HG03565 (cell line): ENCODE results near the gene MBOAT2.
"Not testable (repeated sequence)": the region's sequence is repeated elsewhere in the genome, so short reads cannot be mapped to it uniquely, and the experiment has no call there.

ENCODE experiments used
- ATAC-seq: cut with Tn5 transposase; IDR thresholded peaks from one replicate; pipeline ENCODE4 v1.9.1; 2021; ENCODE audit warnings: mild to moderate bottlenecking, moderate library complexity; ENCODE audit not compliant: unreplicated experiment

MBOAT2 gene

GRCh38 chr2:8965216-8965969 lies 38.1 kb downstream of the MBOAT2 start:
- no peak for ATAC-seq

GRCh38 chr2:8962890-8963289 lies 40.6 kb downstream of the MBOAT2 start:
- ATAC-seq = no peak

GRCh38 chr2:8957628-8958027 lies 45.9 kb downstream of the MBOAT2 start:
- no peak for ATAC-seq

- no peak for ATAC-seq
Observed at GRCh38 chr2:8956774-8957173, 46.7 kb downstream of the MBOAT2 start.

GRCh38 chr2:8954990-8955389 lies 48.5 kb downstream of the MBOAT2 start:
- ATAC-seq = no peak

GRCh38 chr2:8953525-8953924 lies 50.0 kb downstream of the MBOAT2 start:
- ATAC-seq = no peak

- no peak for ATAC-seq
Observed at GRCh38 chr2:8939486-8940114, 63.9 kb downstream of the MBOAT2 start.

- ATAC-seq = no peak
Observed at GRCh38 chr2:8938384-8938783, 65.1 kb downstream of the MBOAT2 start.

GRCh38 chr2:8935982-8936381 lies 67.5 kb downstream of the MBOAT2 start:
- no peak for ATAC-seq

- ATAC-seq = no peak
Observed at GRCh38 chr2:8934338-8934737, 69.1 kb downstream of the MBOAT2 start.

- no peak for ATAC-seq
Observed at GRCh38 chr2:8932702-8933101, 70.8 kb downstream of the MBOAT2 start.

GRCh38 chr2:8930185-8930584 lies 73.3 kb downstream of the MBOAT2 start:
- not testable (repeated sequence) for ATAC-seq

- no peak for ATAC-seq
Observed at GRCh38 chr2:8929128-8929527, 74.4 kb downstream of the MBOAT2 start.

- no peak for ATAC-seq
Observed at GRCh38 chr2:8927510-8928455, 75.7 kb downstream of the MBOAT2 start.

GRCh38 chr2:8926356-8926755 lies 77.1 kb downstream of the MBOAT2 start:
- ATAC-seq = no peak

GRCh38 chr2:8925411-8925810 lies 78.1 kb downstream of the MBOAT2 start:
- no peak for ATAC-seq

GRCh38 chr2:8923183-8923582 lies 80.3 kb downstream of the MBOAT2 start:
- ATAC-seq = no peak

GRCh38 chr2:8922431-8922830 lies 81.1 kb downstream of the MBOAT2 start:
- no peak for ATAC-seq

GRCh38 chr2:8918412-8918811 lies 85.1 kb downstream of the MBOAT2 start:
- no peak for ATAC-seq

- ATAC-seq = no peak
Observed at GRCh38 chr2:8915941-8916340, 87.5 kb downstream of the MBOAT2 start.

- not testable (repeated sequence) for ATAC-seq
Observed at GRCh38 chr2:8913767-8914166, 89.7 kb downstream of the MBOAT2 start.
